HG02759 (cell line): ENCODE measurements around the gene TLE1.
"Not testable (repeated sequence)": the region's sequence is repeated elsewhere in the genome, so short reads cannot be mapped to it uniquely, and the experiment has no call there.

Experiments
- ATAC-seq: cut with Tn5 transposase; IDR thresholded peaks from one replicate; pipeline ENCODE4 v1.9.1; 2021; ENCODE audit warnings: mild to moderate bottlenecking, moderate library complexity; ENCODE audit not compliant: unreplicated experiment

Gene TLE1

GRCh38 chr9:81601639-81602623, 87.4 kb downstream of the TLE1 start:
- ATAC-seq: no peak

DNA sequence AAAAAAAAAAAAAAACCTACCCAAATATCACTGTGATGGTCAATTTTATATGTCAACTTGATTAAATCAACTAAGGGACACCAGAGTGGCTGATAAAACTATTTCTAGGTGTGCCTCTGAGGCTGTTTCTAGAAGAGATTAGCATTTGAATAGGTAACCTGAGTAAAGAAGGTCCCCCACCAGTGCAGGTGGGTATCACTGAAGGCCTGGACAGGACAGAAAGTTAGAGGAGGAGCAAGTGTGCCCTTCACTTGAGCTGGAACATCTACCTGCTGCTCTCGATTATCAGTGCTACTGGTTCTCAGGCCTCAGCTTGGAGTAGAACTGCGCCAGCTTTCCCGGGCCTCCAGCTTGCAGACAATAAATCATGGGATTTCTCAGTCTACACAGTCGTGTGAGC, 88.7 kb downstream of the TLE1 start:
- no peak for ATAC-seq

DNA sequence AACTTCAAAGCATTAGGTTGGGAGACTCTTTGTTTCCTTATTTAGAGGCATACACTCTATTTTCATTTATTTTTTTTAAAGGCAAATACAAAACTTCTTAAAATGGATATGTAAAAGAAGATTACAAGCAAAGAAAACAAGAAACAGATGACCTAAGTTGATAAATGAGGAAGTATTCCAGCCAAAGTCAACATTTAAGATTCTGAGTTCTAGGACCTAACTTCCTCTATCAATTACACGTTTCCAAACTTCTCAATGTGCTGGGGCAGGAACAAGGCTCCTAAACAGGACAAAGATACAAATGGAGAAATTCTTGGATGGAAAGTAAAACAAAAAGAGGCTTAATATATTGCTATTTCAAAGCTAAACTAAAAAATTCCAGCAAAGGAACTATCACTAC, 89.5 kb downstream of the TLE1 start:
- ATAC-seq: no peak

DNA sequence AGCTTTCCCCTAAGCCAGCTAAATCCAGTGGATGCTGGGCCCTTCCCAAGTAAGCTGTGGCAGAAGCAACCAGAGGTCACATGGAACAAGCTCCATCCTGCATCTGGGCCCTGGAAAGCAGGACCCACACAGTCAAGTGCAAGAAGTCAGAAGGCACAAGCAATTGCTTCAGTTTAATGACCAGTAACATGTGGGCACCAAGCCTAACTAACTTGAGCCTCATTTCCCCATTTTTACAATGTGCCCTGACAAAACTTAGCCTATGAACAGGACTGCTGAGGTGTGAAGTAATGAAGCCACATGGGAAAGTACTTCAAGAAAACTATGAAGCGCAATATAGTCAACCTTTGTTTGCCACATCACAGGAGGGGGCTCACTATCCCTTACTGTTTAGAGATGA, 90.5 kb downstream of the TLE1 start:
- ATAC-seq: no peak

DNA sequence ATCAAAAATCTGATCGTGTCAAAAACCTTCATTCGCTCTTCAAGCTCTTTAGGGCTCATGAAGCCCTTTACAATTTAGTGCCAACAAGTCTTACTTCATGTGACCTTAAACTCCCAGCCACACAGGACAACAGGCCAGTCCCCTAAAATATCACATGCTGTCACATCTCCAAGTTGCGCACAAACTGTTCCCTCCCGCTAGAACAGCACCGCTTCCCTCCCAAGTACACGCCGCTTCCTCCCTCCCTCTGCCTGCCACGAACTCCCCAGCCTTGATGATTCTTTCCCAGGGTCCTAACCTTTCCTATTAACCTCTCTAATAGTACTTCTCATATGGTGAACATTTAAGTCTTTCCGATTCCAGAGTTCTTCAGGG, 91.2 kb downstream of the TLE1 start:
- no peak for ATAC-seq

GRCh38 chr9:81597419-81598122, 91.8 kb downstream of the TLE1 start:
- no peak for ATAC-seq

DNA sequence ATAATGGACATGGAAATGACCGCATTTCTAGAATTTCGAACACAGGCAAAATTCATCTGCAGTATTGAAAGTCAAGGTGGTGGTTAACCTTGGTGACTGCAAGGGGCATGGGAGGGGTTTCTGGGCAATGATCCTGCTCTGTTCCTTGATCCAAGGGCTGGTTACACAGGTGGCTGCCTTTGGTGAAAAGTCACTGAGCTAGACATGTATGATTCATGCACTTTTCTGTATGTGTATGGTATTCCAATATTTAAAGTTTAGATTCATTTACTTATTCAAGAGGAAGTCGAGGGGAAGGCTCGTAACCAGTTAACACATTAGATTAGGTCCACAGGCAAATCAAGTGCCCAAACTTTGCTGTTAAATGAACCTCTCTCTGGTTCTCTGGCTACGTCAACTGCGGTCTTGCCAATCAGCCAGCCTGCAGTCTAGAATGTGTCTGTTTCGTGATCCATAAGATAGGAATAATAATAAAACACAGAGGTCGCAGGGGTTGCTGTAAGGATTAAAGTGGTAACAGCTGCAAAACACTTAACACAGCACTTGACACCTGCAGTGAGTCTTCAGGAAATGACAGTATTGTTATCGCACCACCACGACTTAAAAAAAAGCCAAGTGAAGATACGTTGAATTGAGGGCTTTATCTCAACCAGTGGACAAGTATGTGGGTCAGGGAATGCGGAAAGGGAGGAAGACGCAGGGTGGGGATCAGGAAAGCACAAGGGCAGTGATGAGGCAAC, 92.5 kb downstream of the TLE1 start:
- ATAC-seq: no peak

GRCh38 chr9:81595887-81596543, 93.3 kb downstream of the TLE1 start:
- no peak for ATAC-seq

DNA sequence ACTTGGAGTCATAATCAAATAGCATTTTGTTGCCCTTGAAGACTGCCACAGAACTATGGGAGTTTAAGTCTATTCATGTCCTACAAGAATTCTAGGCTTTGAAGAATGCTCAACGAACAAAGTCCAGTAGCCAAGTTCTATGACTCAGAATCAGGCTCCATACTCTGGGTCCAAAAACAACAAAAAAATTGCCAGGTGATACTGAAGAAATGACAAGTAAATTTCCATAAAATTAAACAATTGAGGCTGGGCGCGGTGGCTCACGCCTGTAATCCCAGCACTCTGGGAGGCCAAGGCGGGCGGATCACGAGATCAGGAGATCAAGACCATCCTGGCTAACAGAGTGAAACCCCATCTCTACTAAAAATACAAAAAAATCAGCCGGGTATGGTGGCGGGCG, 94.1 kb downstream of the TLE1 start:
- not testable (repeated sequence) for ATAC-seq

DNA sequence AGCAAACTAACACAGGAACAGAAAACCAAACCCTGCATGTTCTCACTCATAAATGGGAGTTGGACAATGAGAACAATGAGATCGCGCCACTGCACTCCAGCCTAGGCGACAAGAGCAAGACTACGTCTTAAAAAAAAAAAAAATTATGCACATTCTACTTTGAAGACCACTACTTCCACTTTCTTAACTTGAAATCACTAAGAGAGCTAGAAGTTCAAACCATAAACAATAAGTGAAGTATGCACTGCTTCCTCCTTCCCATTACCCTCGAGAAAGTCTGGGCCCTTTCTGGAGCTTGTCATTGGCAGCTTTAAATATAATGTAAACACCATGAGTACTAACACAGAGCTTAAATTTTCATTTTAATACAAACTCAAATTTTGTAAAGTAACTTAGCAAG, 94.9 kb downstream of the TLE1 start:
- no peak for ATAC-seq

- no peak for ATAC-seq
These were observed 96.5 kb downstream of the TLE1 start for GRCh38 chr9:81592887-81593266.

- no peak for ATAC-seq
These were observed 97.6 kb downstream of the TLE1 start for GRCh38 chr9:81591791-81592190.

DNA sequence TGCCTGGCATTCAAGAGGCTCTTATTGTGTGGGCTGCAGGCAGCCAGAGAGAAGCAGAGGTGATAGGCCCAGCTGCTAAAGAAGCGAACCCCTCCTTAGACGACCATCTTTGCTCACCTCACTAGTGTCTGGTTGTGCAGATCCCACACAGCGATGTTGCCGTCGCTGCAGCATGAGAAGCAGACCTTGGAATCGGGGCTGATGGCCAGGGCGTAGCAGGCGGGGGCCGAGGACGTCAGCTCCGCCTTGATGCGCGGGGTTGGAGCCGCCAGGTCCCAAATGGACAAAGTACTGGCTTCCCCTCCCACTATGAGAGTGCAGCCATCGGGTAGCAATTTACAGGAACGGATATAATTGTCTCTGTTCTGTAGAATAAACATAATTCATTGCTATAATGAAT, 98.7 kb downstream of the TLE1 start:
- ATAC-seq: no peak

GRCh38 chr9:81589819-81590218, 99.5 kb downstream of the TLE1 start:
- no peak for ATAC-seq

DNA sequence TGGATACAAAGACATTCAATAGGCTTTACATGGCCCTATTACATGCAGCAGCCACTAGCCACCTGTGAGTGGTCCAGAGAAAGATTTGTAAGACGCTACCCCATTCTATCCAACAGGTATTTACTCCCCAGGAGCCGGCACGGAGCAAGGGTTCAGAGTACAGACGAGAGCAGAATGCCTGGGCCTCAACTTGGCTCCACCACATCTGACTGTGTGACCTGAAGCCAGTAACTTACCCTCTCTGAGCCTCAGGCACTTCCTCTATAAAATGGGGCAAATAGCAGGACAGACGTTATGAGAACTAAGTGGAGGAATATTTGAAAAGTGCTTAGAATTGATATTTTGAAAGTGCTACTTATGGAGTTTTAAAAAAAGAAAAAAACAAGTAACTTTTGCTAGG, 100.0 kb downstream of the TLE1 start:
- no peak for ATAC-seq

GRCh38 chr9:81588148-81588871, 101.0 kb downstream of the TLE1 start:
- ATAC-seq: no peak

DNA sequence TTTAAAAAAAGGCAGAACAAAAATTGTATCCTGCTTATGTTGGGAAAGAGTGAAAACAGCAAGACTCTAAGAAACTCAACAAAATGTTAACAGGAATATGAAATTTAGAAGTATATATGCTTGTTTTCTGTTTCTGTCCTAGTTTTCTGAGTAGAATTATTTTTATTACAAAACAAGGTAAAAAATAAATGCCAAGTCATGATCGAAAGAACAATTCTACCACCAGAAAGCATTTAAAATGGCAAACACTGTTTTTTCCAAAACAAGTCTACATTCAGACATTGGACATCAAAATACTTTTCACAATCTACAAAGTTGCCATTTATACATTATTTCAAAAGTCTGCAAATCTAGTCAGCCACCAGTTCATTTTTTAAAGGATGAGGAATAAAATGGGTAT, 102.6 kb downstream of the TLE1 start:
- no peak for ATAC-seq

- ATAC-seq: no peak
These were observed 104.1 kb downstream of the TLE1 start for GRCh38 chr9:81585191-81585763.

GRCh38 chr9:81584099-81584498, 105.2 kb downstream of the TLE1 start:
- ATAC-seq: no peak

DNA sequence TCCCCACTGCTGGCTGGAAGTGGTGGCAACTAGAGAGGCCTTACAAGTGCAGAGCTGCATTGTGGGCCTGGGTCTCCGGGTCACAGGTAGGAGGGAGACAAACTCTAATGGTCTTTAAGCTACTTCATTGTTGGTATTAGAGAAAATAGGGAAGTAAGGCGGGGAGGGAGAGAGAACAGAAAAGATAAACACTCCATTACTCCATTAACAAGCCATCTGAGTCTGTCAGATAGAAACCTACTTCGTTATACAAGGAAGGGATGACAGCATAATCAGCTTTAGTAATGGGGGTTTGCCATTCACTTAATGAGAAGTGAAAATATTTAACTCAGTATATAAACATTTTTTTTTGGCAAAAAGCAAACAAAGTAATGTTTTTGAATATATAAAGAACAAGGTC, 107.4 kb downstream of the TLE1 start:
- no peak for ATAC-seq
